Kidney (tissue), 14 donors: ENCODE measurements around the gene ASIC5. TPM values are rescaled to one million over a fixed set of nuclear protein-coding genes. Genes with fewer than 3 reads are reported as not detected.

Experiments used
- DNase-seq, 5 donors: peaks; one replicate each; pipeline ENCODE4 v3.0.0-alpha.2; 2013 to 2020
- FAIRE-seq: peaks from 2 replicates; lab custom pipeline; 2012; peaks lifted over from hg19 to GRCh38; lab: Jason Lieb, UNC
- H3K27ac ChIP-seq, 2 donors: one replicate each; pipeline ENCODE4 v1.7.0; 2013; ENCODE audit warnings: low read depth in 2 of 2, low read length in 2 of 2, inconsistent platforms in 1 of 2
- H3K27me3 ChIP-seq: one replicate; pipeline ENCODE4 v1.7.1; 2013; ENCODE audit warnings: low read length, inconsistent platforms; ENCODE audit not compliant: control insufficient read depth, insufficient read depth
- H3K36me3 ChIP-seq, 3 donors: one replicate each; pipeline versions ENCODE4 v1.7.0 to v1.7.1; 2013; ENCODE audit warnings: low read length in 3 of 3, control low read depth in 1 of 3, inconsistent platforms in 1 of 3; ENCODE audit not compliant: insufficient read depth in 3 of 3, control insufficient read depth in 2 of 3
- H3K4me1 ChIP-seq, 3 donors: one replicate each; pipeline versions ENCODE4 v1.7.0 to v1.7.1; 2013; ENCODE audit warnings: low read length in 3 of 3, inconsistent platforms in 1 of 3, low read depth in 1 of 3; ENCODE audit not compliant: control insufficient read depth in 2 of 3, insufficient read depth in 2 of 3
- H3K4me3 ChIP-seq, 3 donors: one replicate each; pipeline versions ENCODE4 v1.7.0 to v1.8.1; 2013; ENCODE audit warnings: low read length in 3 of 3, control low read depth in 1 of 3, inconsistent platforms in 1 of 3
- H3K9ac ChIP-seq, 3 donors: one replicate each; pipeline versions ENCODE4 v1.7.0 to v1.7.1; 2013; ENCODE audit warnings: low read length in 3 of 3, control low read depth in 1 of 3, inconsistent platforms in 1 of 3
- H3K9me3 ChIP-seq, 3 donors: one replicate each; pipeline versions ENCODE4 v1.7.0 to v1.7.1; 2013; ENCODE audit warnings: low read length in 3 of 3, control low read depth in 1 of 3, inconsistent platforms in 1 of 3; ENCODE audit not compliant: control insufficient read depth in 2 of 3, insufficient read depth in 1 of 3
- intact Hi-C: fragments of 100-400 bp; cut with DNase I; formaldehyde crosslinking; loops from one replicate; pipeline ENCODE4 v1.11.1; 2022
- polyA plus RNA-seq: library from polyadenylated mRNA; stranded (reverse); fragments of 350-450 nt; fragmentation: Illumina TruSeq; extraction: RNeasy Lipid Tissue Mini Kit (QIAGEN cat#74804); gene quantifications from one replicate; pipeline ENCODE4 v1.2.3, GENCODE V29; 2014; ENCODE audit warnings: low read depth, low replicate concordance; ENCODE audit not compliant: insufficient read depth
- total RNA-seq: library from RNA; stranded (reverse); fragmentation: NEBNext Ultra II Directional; extraction: Animal tissue kit (Norgen Biotek cat#: 25700); gene quantifications from one replicate; pipeline ENCODE4 v1.2.1, GENCODE V29; 2021
- TF ChIP-seq, protein P1 (sequence below): IDR thresholded peaks from 3 replicates; pipeline ENCODE4 v1.5.1; 2012; ENCODE audit warnings: mild to moderate bottlenecking, moderate library complexity, borderline replicate concordance; ENCODE audit not compliant: insufficient read depth; ENCODE audit errors: extremely low read depth
- donor health status: control.
- donor health status: control.
- donor health status: control.
- donor health status: control.
- donor health status: control.
- donor health status: DM: yes; HTN: yes; CAD: no.
- donor health status: Normal renal cell carcinoma (clear cell type).

The ASIC5 gene
- total and polyA plus RNA-seq, 2 donors from 2014 or later, result not detected

- Histone ChIP-seq H3K9ac (no peak overlapping the region), H3K27me3 (no peaks in the 10 kb centered on the region), H3K9me3 (no peaks in the 10 kb centered on the region), H3K4me1 (peaks cover 0 to 7% (median 0%) of the 10 kb centered on the region in 3 donors), H3K4me3 (no peak overlapping the region), H3K36me3 (no peaks in the 10 kb centered on the region), H3K27ac (no peak overlapping the region)
- no peak for FAIRE-seq
- TF ChIP-seq, protein P1, sequence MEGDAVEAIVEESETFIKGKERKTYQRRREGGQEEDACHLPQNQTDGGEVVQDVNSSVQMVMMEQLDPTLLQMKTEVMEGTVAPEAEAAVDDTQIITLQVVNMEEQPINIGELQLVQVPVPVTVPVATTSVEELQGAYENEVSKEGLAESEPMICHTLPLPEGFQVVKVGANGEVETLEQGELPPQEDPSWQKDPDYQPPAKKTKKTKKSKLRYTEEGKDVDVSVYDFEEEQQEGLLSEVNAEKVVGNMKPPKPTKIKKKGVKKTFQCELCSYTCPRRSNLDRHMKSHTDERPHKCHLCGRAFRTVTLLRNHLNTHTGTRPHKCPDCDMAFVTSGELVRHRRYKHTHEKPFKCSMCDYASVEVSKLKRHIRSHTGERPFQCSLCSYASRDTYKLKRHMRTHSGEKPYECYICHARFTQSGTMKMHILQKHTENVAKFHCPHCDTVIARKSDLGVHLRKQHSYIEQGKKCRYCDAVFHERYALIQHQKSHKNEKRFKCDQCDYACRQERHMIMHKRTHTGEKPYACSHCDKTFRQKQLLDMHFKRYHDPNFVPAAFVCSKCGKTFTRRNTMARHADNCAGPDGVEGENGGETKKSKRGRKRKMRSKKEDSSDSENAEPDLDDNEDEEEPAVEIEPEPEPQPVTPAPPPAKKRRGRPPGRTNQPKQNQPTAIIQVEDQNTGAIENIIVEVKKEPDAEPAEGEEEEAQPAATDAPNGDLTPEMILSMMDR, result no peak
- intact Hi-C loops, result no loop called here
- DNase-seq, result no peak
These were observed 21.9 kb upstream of the ASIC5 start for GRCh38 chr4:155887847-155888570.

GRCh38 chr4:155887045-155887444, 21.0 kb upstream of the ASIC5 start:
- DNase-seq, result no peak
- H3K27me3 ChIP-seq, result no peaks in the 10 kb centered on the region

DNA sequence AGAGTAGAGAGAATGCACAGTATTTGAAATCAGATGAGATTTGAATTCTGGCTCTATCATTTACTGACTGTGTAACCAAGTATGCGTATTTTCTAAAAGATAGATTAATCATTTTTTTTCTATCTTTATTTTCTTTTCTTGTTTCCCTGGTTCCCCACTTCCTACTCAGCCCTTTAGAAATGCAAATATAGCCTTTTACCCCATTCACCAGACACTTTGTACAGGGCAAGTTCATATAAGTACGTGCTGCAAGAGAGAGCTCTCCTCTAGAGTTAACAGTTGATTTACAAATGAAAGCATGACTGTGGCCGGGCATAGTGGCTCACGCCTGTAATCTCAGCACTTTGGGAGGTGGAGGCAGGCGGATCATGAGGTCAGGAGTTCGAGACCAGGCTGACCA, 19.6 kb upstream of the ASIC5 start:
- TF ChIP-seq, protein P1, result no peak
- no peak overlapping the region for H3K9ac ChIP-seq
- H3K9me3 ChIP-seq, result no peaks in the 10 kb centered on the region
- FAIRE-seq (no peak), DNase-seq (no peak)
- no peaks in the 10 kb centered on the region for H3K27me3 ChIP-seq
- H3K27ac ChIP-seq, result no peak overlapping the region
- no peak overlapping the region for H3K4me3 ChIP-seq
- intact Hi-C loops, result no loop called here
- no peaks in the 10 kb centered on the region for H3K36me3 ChIP-seq
- H3K4me1 ChIP-seq, result peaks cover 0 to 7% (median 0%) of the 10 kb centered on the region in 3 donors

More at GRCh38 chr4:155887045-155887444, 21.0 kb upstream of the ASIC5 start:
- intact Hi-C loops, result no loop called here
- no peak for FAIRE-seq
- H3K9ac ChIP-seq, result no peak overlapping the region
- H3K36me3 ChIP-seq, result no peaks in the 10 kb centered on the region
- TF ChIP-seq, protein P1, result no peak
- H3K27ac ChIP-seq, result no peak overlapping the region
- no peaks in the 10 kb centered on the region for H3K9me3 ChIP-seq
- H3K4me3 ChIP-seq, result no peak overlapping the region
- peaks cover 0 to 7% (median 0%) of the 10 kb centered on the region in 3 donors for H3K4me1 ChIP-seq
